ENCODE measurements around the gene ZNF799.
"Not testable (repeated sequence)": the region's sequence is repeated elsewhere in the genome, so short reads cannot be mapped to it uniquely, and the experiment has no call there.

DNA sequence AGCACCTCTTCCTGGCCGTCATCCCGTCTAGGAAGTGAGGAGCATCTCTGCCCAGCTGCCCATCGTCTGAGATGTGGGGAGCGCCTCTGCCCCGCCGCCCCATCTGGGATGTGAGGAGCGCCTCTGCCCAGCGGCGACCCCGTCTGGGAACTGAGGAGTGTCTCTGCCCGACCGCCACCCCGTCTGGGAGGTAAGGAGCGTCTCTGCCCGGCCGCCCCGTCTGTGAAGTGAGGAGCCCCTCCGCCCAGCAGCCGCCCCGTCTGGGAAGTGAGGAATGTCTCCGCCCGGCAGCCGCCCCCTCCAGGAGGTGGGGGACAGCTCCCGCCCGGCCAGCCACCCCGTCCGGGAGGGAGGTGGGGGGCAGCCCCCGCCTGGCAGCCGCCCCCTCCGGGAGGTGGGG, 38.8 kb downstream of the ZNF799 start:
- TF ChIP-seq, protein P1, sequence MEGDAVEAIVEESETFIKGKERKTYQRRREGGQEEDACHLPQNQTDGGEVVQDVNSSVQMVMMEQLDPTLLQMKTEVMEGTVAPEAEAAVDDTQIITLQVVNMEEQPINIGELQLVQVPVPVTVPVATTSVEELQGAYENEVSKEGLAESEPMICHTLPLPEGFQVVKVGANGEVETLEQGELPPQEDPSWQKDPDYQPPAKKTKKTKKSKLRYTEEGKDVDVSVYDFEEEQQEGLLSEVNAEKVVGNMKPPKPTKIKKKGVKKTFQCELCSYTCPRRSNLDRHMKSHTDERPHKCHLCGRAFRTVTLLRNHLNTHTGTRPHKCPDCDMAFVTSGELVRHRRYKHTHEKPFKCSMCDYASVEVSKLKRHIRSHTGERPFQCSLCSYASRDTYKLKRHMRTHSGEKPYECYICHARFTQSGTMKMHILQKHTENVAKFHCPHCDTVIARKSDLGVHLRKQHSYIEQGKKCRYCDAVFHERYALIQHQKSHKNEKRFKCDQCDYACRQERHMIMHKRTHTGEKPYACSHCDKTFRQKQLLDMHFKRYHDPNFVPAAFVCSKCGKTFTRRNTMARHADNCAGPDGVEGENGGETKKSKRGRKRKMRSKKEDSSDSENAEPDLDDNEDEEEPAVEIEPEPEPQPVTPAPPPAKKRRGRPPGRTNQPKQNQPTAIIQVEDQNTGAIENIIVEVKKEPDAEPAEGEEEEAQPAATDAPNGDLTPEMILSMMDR (IDR thresholded peaks at IDR 0.05), result not testable (repeated sequence)
- not testable (repeated sequence) for TF ChIP-seq POLR2A (IDR thresholded peaks at IDR 0.05)
